Trophoblast cell (in vitro differentiated cells and primary cell): ENCODE measurements around the gene DYSF.
"Not testable (repeated sequence)": the region's sequence is repeated elsewhere in the genome, so short reads cannot be mapped to it uniquely, and the experiment has no call there.

Experiments
- DNase-seq, 2 donors: peaks; one replicate each; pipeline ENCODE4 v3.0.0-alpha.2; 2016
- H2AFZ ChIP-seq: 2 replicates; pipeline ENCODE4 v1.6.1; 2013; ENCODE audit warnings: low read length, moderate library complexity, mild to moderate bottlenecking; ENCODE audit not compliant: insufficient read depth, poor library complexity
- H2AK5ac ChIP-seq: 2 replicates; pipeline ENCODE4 v1.6.1; 2013; ENCODE audit warnings: mild to moderate bottlenecking, low read length
- H2BK120ac ChIP-seq: 2 replicates; pipeline ENCODE4 v1.6.1; 2013; ENCODE audit warnings: low read length, mild to moderate bottlenecking, moderate library complexity; ENCODE audit not compliant: insufficient read depth, poor library complexity
- H2BK12ac ChIP-seq: 2 replicates; pipeline ENCODE4 v1.6.1; 2013; ENCODE audit warnings: mild to moderate bottlenecking, low read length, moderate library complexity
- H2BK5ac ChIP-seq: 2 replicates; pipeline ENCODE4 v1.6.1; 2013; ENCODE audit warnings: low read length, low read depth, moderate library complexity, mild to moderate bottlenecking; ENCODE audit not compliant: poor library complexity
- H3K14ac ChIP-seq: 2 replicates; pipeline ENCODE4 v1.6.1; 2013; ENCODE audit warnings: mild to moderate bottlenecking, low read length
- H3K18ac ChIP-seq: 2 replicates; pipeline ENCODE4 v1.6.1; 2013; ENCODE audit warnings: mild to moderate bottlenecking, low read length
- H3K23ac ChIP-seq: 2 replicates; pipeline ENCODE4 v1.6.1; 2013; ENCODE audit warnings: low read length
- H3K27ac ChIP-seq: 2 replicates; pipeline ENCODE4 v1.5.1; 2013; ENCODE audit warnings: low read depth, mild to moderate bottlenecking, inconsistent platforms, low read length, moderate library complexity
- H3K27me3 ChIP-seq: 2 replicates; pipeline ENCODE4 v1.6.1; 2013; ENCODE audit warnings: inconsistent platforms, mild to moderate bottlenecking, low read length, moderate library complexity; ENCODE audit not compliant: insufficient read depth
- H3K36me3 ChIP-seq, 2 experiments: 1 replicate in 1 of 2; 2 replicates in 1 of 2; pipeline ENCODE4 v1.6.1; 2013; ENCODE audit warnings: low read length in 2 of 2, mild to moderate bottlenecking in 2 of 2, moderate library complexity in 1 of 2; ENCODE audit not compliant: insufficient read depth in 2 of 2, control insufficient read depth in 1 of 2
- H3K4ac ChIP-seq: 2 replicates; pipeline ENCODE4 v1.6.1; 2013; ENCODE audit warnings: low read depth, mild to moderate bottlenecking, low read length, moderate library complexity
- H3K4me1 ChIP-seq, 2 experiments: 1 replicate in 1 of 2; 2 replicates in 1 of 2; pipeline ENCODE4 v1.6.1; 2013; ENCODE audit warnings: low read length in 2 of 2, mild to moderate bottlenecking in 2 of 2, moderate library complexity in 1 of 2; ENCODE audit not compliant: insufficient read depth in 2 of 2, control insufficient read depth in 1 of 2
- H3K4me2 ChIP-seq: 2 replicates; pipeline ENCODE4 v1.6.1; 2013; ENCODE audit warnings: inconsistent platforms, mild to moderate bottlenecking, low read length, moderate library complexity
- H3K4me3 ChIP-seq: 2 replicates; pipeline ENCODE4 v1.5.1; 2013; ENCODE audit warnings: mild to moderate bottlenecking, low read depth, low read length, inconsistent platforms
- H3K79me1 ChIP-seq: one replicate; pipeline ENCODE4 v1.6.1; 2013; ENCODE audit warnings: low read length
- H3K79me2 ChIP-seq: 2 replicates; pipeline ENCODE4 v1.6.1; 2013; ENCODE audit warnings: low read length, mild to moderate bottlenecking; ENCODE audit not compliant: control insufficient read depth, insufficient read depth, poor library complexity
- H3K9ac ChIP-seq: 2 replicates; pipeline ENCODE4 v1.6.1; 2013; ENCODE audit warnings: mild to moderate bottlenecking, low read length
- H3K9me3 ChIP-seq: 2 replicates; pipeline ENCODE4 v1.6.1; 2013; ENCODE audit warnings: low read depth, mild to moderate bottlenecking, control low read depth, inconsistent platforms, low read length; ENCODE audit not compliant: insufficient read depth
- H4K12ac ChIP-seq: 2 replicates; pipeline ENCODE4 v1.6.1; 2013; ENCODE audit warnings: low read depth, mild to moderate bottlenecking, low read length, moderate library complexity
- H4K8ac ChIP-seq: 2 replicates; pipeline ENCODE4 v1.6.1; 2013; ENCODE audit warnings: low read depth, mild to moderate bottlenecking, low read length, moderate library complexity
- H4K91ac ChIP-seq: one replicate; pipeline ENCODE4 v1.6.1; 2013; ENCODE audit warnings: low read depth, mild to moderate bottlenecking, low read length, moderate library complexity
- WGBS: extraction: QIAGEN DNeasy Blood & Tissue Kit; methylation state at CpG from one replicate; pipeline ENCODE4 v1.1.7; 2013; ENCODE audit warnings: missing lambda C conversion rate; ENCODE audit not compliant: insufficient read length, insufficient coverage; ENCODE audit errors: extremely low coverage; 5-methylcytosine and 5-hydroxymethylcytosine counted together

Gene DYSF

GRCh38 chr2:71423817-71424420, 29.4 kb upstream of the DYSF start:
- H3K23ac ChIP-seq, result no peak overlapping the region
- no peak overlapping the region for H3K14ac ChIP-seq
- H3K4me1 ChIP-seq, result no peaks in the 10 kb centered on the region
- H3K9me3 ChIP-seq, result no peaks in the 10 kb centered on the region
- H3K79me2 ChIP-seq, result no peaks in the 10 kb centered on the region
- H3K18ac ChIP-seq, result no peak overlapping the region
- no peak overlapping the region for H2AK5ac ChIP-seq
- no peak overlapping the region for H3K9ac ChIP-seq
- H3K79me1 ChIP-seq, result no peaks in the 10 kb centered on the region
- H2BK12ac ChIP-seq, result no peak overlapping the region
- no peak overlapping the region for H4K91ac ChIP-seq
- no peak overlapping the region for H2BK5ac ChIP-seq
- H4K8ac ChIP-seq, result no peak overlapping the region
- no peak overlapping the region for H2AFZ ChIP-seq
- no peak overlapping the region for H3K4me2 ChIP-seq
- no peaks in the 10 kb centered on the region for H3K27me3 ChIP-seq
- H2BK120ac ChIP-seq, result no peak overlapping the region
- no peak overlapping the region for H3K4ac ChIP-seq
- H3K36me3 ChIP-seq, result peaks cover 5 to 13% of the 10 kb centered on the region in 2 experiments
- no peak overlapping the region for H3K4me3 ChIP-seq
- DNase-seq, result no peak
- no CpG with 5 or more reads among the region's 3 CpGs for WGBS
- H3K27ac ChIP-seq, result no peak overlapping the region
- H4K12ac ChIP-seq, result no peak overlapping the region

- Histone ChIP-seq H3K14ac (no peak overlapping the region), H3K18ac (no peak overlapping the region), H3K79me2 (no peaks in the 10 kb centered on the region), H3K9ac (no peak overlapping the region), H2BK12ac (no peak overlapping the region), H2AK5ac (no peak overlapping the region), H3K4me1 (no peaks in the 10 kb centered on the region), H3K4me3 (no peak overlapping the region), H4K12ac (no peak overlapping the region), H3K4ac (no peak overlapping the region), H3K27ac (no peak overlapping the region), H3K23ac (no peak overlapping the region), H3K9me3 (no peaks in the 10 kb centered on the region), H3K36me3 (peaks cover 7 to 18% of the 10 kb centered on the region in 2 experiments), H2BK5ac (no peak overlapping the region), H2BK120ac (no peak overlapping the region), H2AFZ (no peak overlapping the region), H4K8ac (no peak overlapping the region), H4K91ac (no peak overlapping the region), H3K4me2 (no peak overlapping the region), H3K79me1 (no peaks in the 10 kb centered on the region), H3K27me3 (no peaks in the 10 kb centered on the region)
- no CpG with 5 or more reads among the region's 2 CpGs for WGBS
- no peak for DNase-seq
Observed at GRCh38 chr2:71426721-71427120, 26.6 kb upstream of the DYSF start.

- no peak overlapping the region for H2AFZ ChIP-seq
- no peaks in the 10 kb centered on the region for H3K9me3 ChIP-seq
- no peak overlapping the region for H3K4me2 ChIP-seq
- no peak overlapping the region for H2AK5ac ChIP-seq
- H2BK12ac ChIP-seq, result no peak overlapping the region
- no peak overlapping the region for H3K4ac ChIP-seq
- no peak for DNase-seq
- no peaks in the 10 kb centered on the region for H3K79me1 ChIP-seq
- no peak overlapping the region for H3K23ac ChIP-seq
- H3K18ac ChIP-seq, result no peak overlapping the region
- H2BK5ac ChIP-seq, result no peak overlapping the region
- no peaks in the 10 kb centered on the region for H3K79me2 ChIP-seq
- H3K27me3 ChIP-seq, result no peaks in the 10 kb centered on the region
- no peaks in the 10 kb centered on the region for H3K4me1 ChIP-seq
- peaks cover 14 to 20% of the 10 kb centered on the region in 2 experiments for H3K36me3 ChIP-seq
- H4K91ac ChIP-seq, result no peak overlapping the region
- no peak overlapping the region for H3K27ac ChIP-seq
- H4K8ac ChIP-seq, result no peak overlapping the region
- H3K9ac ChIP-seq, result no peak overlapping the region
- H3K4me3 ChIP-seq, result no peak overlapping the region
- H3K14ac ChIP-seq, result no peak overlapping the region
- WGBS, result no CpG with 5 or more reads among the region's 3 CpGs
- H2BK120ac ChIP-seq, result no peak overlapping the region
- H4K12ac ChIP-seq, result no peak overlapping the region
Observed at GRCh38 chr2:71428472-71429383, 24.6 kb upstream of the DYSF start.

- not testable (repeated sequence) for H3K9me3 ChIP-seq, H3K79me1 ChIP-seq
- no CpG with 5 or more reads among the region's 5 CpGs for WGBS
Observed at GRCh38 chr2:71445142-71445541, 8.2 kb upstream of the DYSF start.

More at GRCh38 chr2:71445142-71445541, 8.2 kb upstream of the DYSF start:
- H3K27me3 ChIP-seq, H3K14ac ChIP-seq, H2BK5ac ChIP-seq, H3K23ac ChIP-seq, H4K12ac ChIP-seq, H4K8ac ChIP-seq, H3K79me2 ChIP-seq, H2AK5ac ChIP-seq, H2BK120ac ChIP-seq, H4K91ac ChIP-seq, H3K18ac ChIP-seq, H3K4me1 ChIP-seq, H2AFZ ChIP-seq, H3K4me2 ChIP-seq, H3K9ac ChIP-seq, H3K4me3 ChIP-seq, H3K36me3 ChIP-seq, DNase-seq, H3K4ac ChIP-seq, H2BK12ac ChIP-seq: not testable (repeated sequence)
- H3K27ac ChIP-seq, result peak overlapping the region; percentile 60
